ENCODE results near the gene C4orf33. TPM values are rescaled to one million over a fixed set of nuclear protein-coding genes. Genes with fewer than 3 reads are reported as not detected.
"Not testable (repeated sequence)": the region's sequence is repeated elsewhere in the genome, so short reads cannot be mapped to it uniquely, and the experiment has no call there.

The C4orf33 gene
- total RNA-seq, 6 experiments from 2014 or later: 3.4 to 9.0 (median 4.2) TPM

DNA sequence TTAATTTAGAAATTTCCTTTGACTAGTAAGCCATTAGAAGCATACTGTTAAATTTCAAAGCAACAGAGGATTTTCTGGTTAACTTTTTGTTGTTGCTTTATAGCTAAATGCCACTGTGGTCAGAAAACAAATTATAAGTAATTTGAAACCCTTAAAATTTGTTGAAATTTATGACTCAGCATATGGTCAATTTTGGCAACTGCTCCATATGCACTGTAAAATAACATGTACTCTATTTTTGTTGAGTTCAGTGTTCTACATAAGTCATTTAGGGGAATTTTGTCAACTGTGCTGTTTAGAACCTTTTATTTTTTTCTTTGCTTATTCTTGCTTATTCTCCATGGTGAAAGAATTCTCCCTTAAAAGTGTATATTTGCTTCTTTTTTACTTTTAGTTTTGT, 31.2 kb upstream of the C4orf33 start:
- TF ChIP-seq, protein P1, sequence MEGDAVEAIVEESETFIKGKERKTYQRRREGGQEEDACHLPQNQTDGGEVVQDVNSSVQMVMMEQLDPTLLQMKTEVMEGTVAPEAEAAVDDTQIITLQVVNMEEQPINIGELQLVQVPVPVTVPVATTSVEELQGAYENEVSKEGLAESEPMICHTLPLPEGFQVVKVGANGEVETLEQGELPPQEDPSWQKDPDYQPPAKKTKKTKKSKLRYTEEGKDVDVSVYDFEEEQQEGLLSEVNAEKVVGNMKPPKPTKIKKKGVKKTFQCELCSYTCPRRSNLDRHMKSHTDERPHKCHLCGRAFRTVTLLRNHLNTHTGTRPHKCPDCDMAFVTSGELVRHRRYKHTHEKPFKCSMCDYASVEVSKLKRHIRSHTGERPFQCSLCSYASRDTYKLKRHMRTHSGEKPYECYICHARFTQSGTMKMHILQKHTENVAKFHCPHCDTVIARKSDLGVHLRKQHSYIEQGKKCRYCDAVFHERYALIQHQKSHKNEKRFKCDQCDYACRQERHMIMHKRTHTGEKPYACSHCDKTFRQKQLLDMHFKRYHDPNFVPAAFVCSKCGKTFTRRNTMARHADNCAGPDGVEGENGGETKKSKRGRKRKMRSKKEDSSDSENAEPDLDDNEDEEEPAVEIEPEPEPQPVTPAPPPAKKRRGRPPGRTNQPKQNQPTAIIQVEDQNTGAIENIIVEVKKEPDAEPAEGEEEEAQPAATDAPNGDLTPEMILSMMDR (IDR thresholded peaks at IDR 0.05): no peak
- TF ChIP-seq POLR2A (IDR thresholded peaks at IDR 0.05): no peak
- intact Hi-C loops (cut with DNase I): no loop called here
- Histone ChIP-seq H3K4me1 (no peaks in the 10 kb centered on the region), H3K27me3 (no peaks in the 10 kb centered on the region), H3K36me3 (no peaks in the 10 kb centered on the region), H3K27ac (no peak overlapping the region), H3K9me3 (peaks cover 0 to 10% (median 0%) of the 10 kb centered on the region in 4 donors), H3K4me3 (no peak overlapping the region)
- ATAC-seq (no peak), DNase-seq (no peak)

DNA sequence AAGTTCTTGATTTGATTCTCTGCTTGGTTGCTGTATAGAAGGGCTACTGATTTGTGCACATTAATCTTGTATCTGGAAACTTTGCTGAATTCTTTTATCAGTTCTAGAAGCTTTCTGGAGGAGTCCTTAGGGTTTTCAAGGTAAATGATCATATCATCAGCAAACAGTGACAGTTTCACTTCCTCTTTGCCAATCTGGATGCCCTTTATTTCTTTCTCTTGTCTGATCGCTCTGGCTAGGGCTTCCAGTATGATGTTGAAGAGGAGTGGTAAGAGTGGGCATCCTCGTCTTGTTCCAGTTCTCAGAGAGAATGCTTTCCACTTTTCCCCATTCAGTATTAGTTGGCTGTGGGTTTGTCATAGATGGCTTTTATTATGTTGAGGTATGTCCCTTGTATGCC, 26.4 kb upstream of the C4orf33 start:
- H3K27me3 ChIP-seq; H3K9me3 ChIP-seq; intact Hi-C loops (cut with DNase I); ATAC-seq; H3K4me1 ChIP-seq; H3K27ac ChIP-seq; DNase-seq; H3K36me3 ChIP-seq; H3K4me3 ChIP-seq: not testable (repeated sequence)
- WGBS (ENCODE audit: insufficient coverage, low coverage, low lambda C conversion rate, missing lambda C conversion rate): 100% methylated on average over 2 of the region's 2 CpGs

DNA sequence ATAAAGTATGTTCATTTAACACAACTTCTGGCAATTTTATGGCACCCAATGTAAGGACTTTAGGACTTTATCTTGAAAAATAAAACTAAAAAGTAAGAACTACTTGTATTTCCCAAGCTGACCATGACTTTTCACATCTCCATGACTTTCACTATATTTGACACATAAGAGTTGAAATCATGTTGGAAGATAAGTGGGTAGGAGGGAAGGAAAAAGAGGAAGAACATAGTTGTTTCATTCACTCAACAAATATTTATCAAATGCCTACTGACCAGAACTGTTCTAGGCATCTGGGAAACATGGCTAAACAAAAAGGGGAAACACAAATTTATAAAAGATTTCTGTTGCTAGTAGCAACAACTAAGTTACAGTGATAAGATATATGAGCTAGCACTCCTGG, 18.6 kb upstream of the C4orf33 start:
- no peak overlapping the region for H3K4me3 ChIP-seq
- DNase-seq (no peak), ATAC-seq (no peak)

DNA sequence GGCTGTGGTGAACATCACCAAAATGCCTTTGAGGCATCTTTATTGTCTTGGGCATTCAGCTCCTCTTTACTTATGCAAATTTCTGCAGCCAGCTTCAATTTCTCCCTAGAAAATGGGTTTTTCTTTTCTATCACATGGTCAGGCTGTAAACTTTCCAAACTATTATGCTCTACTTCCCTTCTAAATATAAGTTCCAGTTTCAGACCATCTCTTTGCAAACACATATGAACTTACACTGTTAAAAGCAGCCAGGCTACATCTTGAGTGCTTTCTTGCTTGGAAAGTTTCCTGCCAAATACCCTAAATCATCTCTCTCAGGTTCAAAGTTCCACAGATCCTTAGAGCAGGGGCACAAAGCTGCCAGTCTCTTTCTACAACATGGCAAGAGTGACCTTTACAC, 15.8 kb upstream of the C4orf33 start:
- no peak for DNase-seq
- Histone ChIP-seq H3K27me3 (no peaks in the 10 kb centered on the region), H3K9me3 (no peaks in the 10 kb centered on the region), H3K4me1 (no peaks in the 10 kb centered on the region), H3K4me3 (no peak overlapping the region), H3K27ac (no peak overlapping the region), H3K36me3 (peaks cover 0 to 3% (median 0%) of the 10 kb centered on the region in 4 donors)
- TF ChIP-seq POLR2A (IDR thresholded peaks at IDR 0.05): no peak
- TF ChIP-seq, protein P1 (IDR thresholded peaks at IDR 0.05): no peak
- no peak for ATAC-seq
- intact Hi-C loops (cut with DNase I): no loop called here

More for the DNA sequence above, 18.6 kb upstream of the C4orf33 start:
- Histone ChIP-seq H3K9me3 (no peaks in the 10 kb centered on the region), H3K27ac (no peak overlapping the region), H3K27me3 (no peaks in the 10 kb centered on the region), H3K4me1 (no peaks in the 10 kb centered on the region), H3K36me3 (peaks cover 0 to 3% (median 0%) of the 10 kb centered on the region in 4 donors)
- TF ChIP-seq, protein P1 (IDR thresholded peaks at IDR 0.05): no peak
- TF ChIP-seq POLR2A (IDR thresholded peaks at IDR 0.05): no peak
- intact Hi-C loops (cut with DNase I): no loop called here

DNA sequence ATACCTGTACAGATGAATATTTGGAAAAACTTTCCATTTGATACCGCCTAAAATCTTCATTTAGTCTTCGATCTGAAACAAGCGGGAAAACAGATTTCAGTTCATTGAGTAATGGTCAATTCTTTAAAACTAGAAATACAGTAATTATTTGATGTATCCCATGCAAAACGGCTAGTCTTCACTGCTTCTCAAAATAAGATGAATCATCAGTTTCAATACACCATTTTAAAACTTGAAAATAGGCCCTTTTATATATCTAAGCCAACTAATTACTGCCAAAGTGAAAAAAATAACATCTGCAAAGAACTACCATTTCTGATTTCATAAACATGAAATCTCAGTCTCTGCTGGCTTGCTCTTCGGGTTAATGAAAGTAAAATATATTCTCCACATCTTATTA, 13.7 kb upstream of the C4orf33 start:
- ATAC-seq (no peak), DNase-seq (no peak)
- Histone ChIP-seq H3K27ac (no peak overlapping the region), H3K4me1 (no peaks in the 10 kb centered on the region), H3K27me3 (no peaks in the 10 kb centered on the region), H3K36me3 (peaks cover 0 to 3% (median 0%) of the 10 kb centered on the region in 4 donors), H3K9me3 (no peaks in the 10 kb centered on the region), H3K4me3 (no peak overlapping the region)
- TF ChIP-seq POLR2A (IDR thresholded peaks at IDR 0.05): no peak
- TF ChIP-seq, protein P1 (IDR thresholded peaks at IDR 0.05): no peak
- 92% methylated on average over 5 of the region's 5 CpGs for WGBS (ENCODE audit: insufficient coverage, low coverage, low lambda C conversion rate, missing lambda C conversion rate)
- intact Hi-C loops (cut with DNase I): no loop called here

Data from right lobe of liver (tissue), 6 donors.